Stimulated activated naive CD8-positive, alpha-beta T cell treated with anti-CD3 and anti-CD28 coated beads, Interleukin-15, amount 100 ng/mL, for 72 hours (primary cell): ENCODE results near the gene ADRA2B.
"Not testable (repeated sequence)": the region's sequence is repeated elsewhere in the genome, so short reads cannot be mapped to it uniquely, and the experiment has no call there.

Experiments
- ATAC-seq: fragments of 150-1000 bp; cut with Tn5 transposase; 2 replicates; pipeline ENCODE4 v1.10.0; 2021; ENCODE audit warnings: mild to moderate bottlenecking, moderate library complexity
- DNase-seq, 2 donors: peaks; one replicate each; pipeline ENCODE4 v3.0.0; 2021 to 2022
- H3K27ac Mint-ChIP-seq, 2 donors: one replicate each; pipeline ENCODE4 v1.8.0; 2022; ENCODE audit warnings: mild to moderate bottlenecking in 2 of 2, mixed read lengths in 2 of 2, moderate library complexity in 2 of 2
- H3K27me3 Mint-ChIP-seq: one replicate; pipeline ENCODE4 v1.8.0; 2022; ENCODE audit warnings: mixed read lengths
- H3K4me1 Mint-ChIP-seq: one replicate; pipeline ENCODE4 v1.8.0; 2022; ENCODE audit warnings: mild to moderate bottlenecking, mixed read lengths
- H3K4me3 Mint-ChIP-seq, 2 donors: one replicate each; pipeline ENCODE4 v1.8.0; 2022; ENCODE audit warnings: mild to moderate bottlenecking in 2 of 2, mixed read lengths in 2 of 2, moderate library complexity in 1 of 2
- H3K9me3 Mint-ChIP-seq, 2 donors: one replicate each; pipeline ENCODE4 v1.8.0; 2022; ENCODE audit warnings: mixed read lengths in 2 of 2

ADRA2B gene

GRCh38 chr2:96144481-96145035 is 28.2 kb upstream of the ADRA2B start:
- H3K4me1 Mint-ChIP-seq: peaks cover 74% of the 10 kb centered on the region
- peak overlapping the region; percentile 94 to 99 for H3K27ac Mint-ChIP-seq
- H3K9me3 Mint-ChIP-seq: no peaks in the 10 kb centered on the region
- no peaks in the 10 kb centered on the region for H3K27me3 Mint-ChIP-seq
- DNase-seq: peak in 1 of 2 donors; percentile 51
- no peak for ATAC-seq
- H3K4me3 Mint-ChIP-seq: peak overlapping the region; percentile 97 to 98

- no peak for ATAC-seq
- Mint-ChIP-seq H3K4me1 (peaks cover 74% of the 10 kb centered on the region), H3K9me3 (no peaks in the 10 kb centered on the region), H3K4me3 (peak overlapping the region; percentile 97 to 98), H3K27ac (peak overlapping the region; percentile 94 to 99), H3K27me3 (no peaks in the 10 kb centered on the region)
- DNase-seq: peak; percentile 62 to 66
Measured at GRCh38 chr2:96143848-96144480, 27.6 kb upstream of the ADRA2B start.

GRCh38 chr2:96143231-96143847 is 27.0 kb upstream of the ADRA2B start:
- no peak for ATAC-seq
- Mint-ChIP-seq H3K4me3 (peak overlapping the region; percentile 97 to 98), H3K4me1 (peaks cover 74% of the 10 kb centered on the region), H3K9me3 (no peaks in the 10 kb centered on the region), H3K27me3 (no peaks in the 10 kb centered on the region), H3K27ac (peak overlapping the region; percentile 94 to 99)
- peak in 1 of 2 donors; percentile 58 for DNase-seq

- H3K9me3 Mint-ChIP-seq: no peaks in the 10 kb centered on the region
- ATAC-seq (peak; percentile 18), DNase-seq (peak; percentile 78 to 85)
- peak overlapping the region; percentile 97 to 98 for H3K4me3 Mint-ChIP-seq
- H3K4me1 Mint-ChIP-seq: peaks cover 70% of the 10 kb centered on the region
- H3K27ac Mint-ChIP-seq: peak overlapping the region; percentile 93 to 99
- H3K27me3 Mint-ChIP-seq: no peaks in the 10 kb centered on the region
Measured at GRCh38 chr2:96142217-96143113, 26.1 kb upstream of the ADRA2B start.

GRCh38 chr2:96141624-96141967 is 25.2 kb upstream of the ADRA2B start:
- not testable (repeated sequence) for H3K27ac Mint-ChIP-seq, ATAC-seq, H3K9me3 Mint-ChIP-seq, DNase-seq, H3K27me3 Mint-ChIP-seq
- H3K4me1 Mint-ChIP-seq: peaks cover 62% of the 10 kb centered on the region
- H3K4me3 Mint-ChIP-seq: peak overlapping the region; percentile 97 to 98

- Mint-ChIP-seq H3K27me3 (no peaks in the 10 kb centered on the region), H3K4me1 (peaks cover 57% of the 10 kb centered on the region), H3K27ac (peak overlapping the region in 1 of 2 donors; percentile 80), H3K4me3 (peak overlapping the region; percentile 97 to 98), H3K9me3 (no peaks in the 10 kb centered on the region)
- ATAC-seq (no peak), DNase-seq (no peak)
Measured at GRCh38 chr2:96140941-96141623, 24.7 kb upstream of the ADRA2B start.

GRCh38 chr2:96139181-96139758 is 22.9 kb upstream of the ADRA2B start:
- Mint-ChIP-seq H3K27me3 (no peaks in the 10 kb centered on the region), H3K4me1 (peaks cover 51% of the 10 kb centered on the region), H3K27ac (no peak overlapping the region), H3K4me3 (peak overlapping the region; percentile 52 to 97), H3K9me3 (no peaks in the 10 kb centered on the region)
- ATAC-seq (no peak), DNase-seq (no peak)

- Mint-ChIP-seq H3K27ac (peak within 1 kb of the TSS in 1 of 2 donors; percentile 68), H3K4me1 (peaks cover 51% of the 10 kb centered on the region), H3K4me3 (peak within 1 kb of the TSS; percentile 52 to 97), H3K27me3 (no peaks in the 10 kb centered on the region), H3K9me3 (no peaks in the 10 kb centered on the region)
- DNase-seq (peak; percentile 59 to 77), ATAC-seq (peak; percentile 54)
Measured at GRCh38 chr2:96138179-96139145, 22.1 kb upstream of the ADRA2B start, which contains the start of gene ASTL. Gene ASTL, minus strand, starts transcription at chr2:96138502. Its CDS starts 66 bp downstream, at chr2:96138436.

GRCh38 chr2:96137321-96138178 is 21.2 kb upstream of the ADRA2B start:
- H3K27ac Mint-ChIP-seq: no peak overlapping the region
- H3K4me3 Mint-ChIP-seq: no peak overlapping the region
- H3K4me1 Mint-ChIP-seq: peaks cover 47% of the 10 kb centered on the region
- H3K27me3 Mint-ChIP-seq: no peaks in the 10 kb centered on the region
- H3K9me3 Mint-ChIP-seq: no peaks in the 10 kb centered on the region
- DNase-seq: no peak
- ATAC-seq: peak; percentile 0

- DNase-seq (no peak), ATAC-seq (no peak)
- Mint-ChIP-seq H3K27me3 (no peaks in the 10 kb centered on the region), H3K4me3 (no peak overlapping the region), H3K9me3 (no peaks in the 10 kb centered on the region), H3K4me1 (peaks cover 47% of the 10 kb centered on the region), H3K27ac (no peak overlapping the region)
Measured at GRCh38 chr2:96136129-96136720, 19.9 kb upstream of the ADRA2B start.

- Mint-ChIP-seq H3K27ac (no peak overlapping the region), H3K9me3 (no peaks in the 10 kb centered on the region), H3K4me3 (no peak overlapping the region), H3K27me3 (no peaks in the 10 kb centered on the region), H3K4me1 (peaks cover 49% of the 10 kb centered on the region)
- ATAC-seq: no peak
- no peak for DNase-seq
Measured at GRCh38 chr2:96135621-96136020, 19.2 kb upstream of the ADRA2B start.

- DNase-seq: no peak
- no peaks in the 10 kb centered on the region for H3K9me3 Mint-ChIP-seq
- peak overlapping the region in 1 of 2 donors; percentile 89 for H3K27ac Mint-ChIP-seq
- no peaks in the 10 kb centered on the region for H3K27me3 Mint-ChIP-seq
- ATAC-seq: no peak
- no peak overlapping the region for H3K4me3 Mint-ChIP-seq
- H3K4me1 Mint-ChIP-seq: peaks cover 49% of the 10 kb centered on the region
Measured at GRCh38 chr2:96135171-96135570, 18.8 kb upstream of the ADRA2B start.

GRCh38 chr2:96134421-96134820 is 18.1 kb upstream of the ADRA2B start:
- no peak for DNase-seq
- Mint-ChIP-seq H3K4me3 (no peak overlapping the region), H3K9me3 (no peaks in the 10 kb centered on the region), H3K27ac (peak overlapping the region in 1 of 2 donors; percentile 89), H3K27me3 (no peaks in the 10 kb centered on the region), H3K4me1 (peaks cover 48% of the 10 kb centered on the region)
- no peak for ATAC-seq
